Large intestine (tissue), 3 donors: Measurements from ENCODE around the gene NOL4L. TPM values are rescaled to one million over a fixed set of nuclear protein-coding genes. Genes with fewer than 3 reads are reported as not detected.

Experiments used
- DNase-seq, 2 donors: peaks; one replicate each; pipeline versions ENCODE4 v3.0.0 to v3.0.0-alpha.2; 2013
- H3K27ac ChIP-seq: one replicate; pipeline ENCODE4 v1.5.1; 2013; ENCODE audit warnings: low read length
- H3K27me3 ChIP-seq: 2 replicates; pipeline ENCODE4 v1.6.1; 2013; ENCODE audit warnings: low read length; ENCODE audit not compliant: control insufficient read depth, insufficient read depth
- H3K36me3 ChIP-seq: 2 replicates; pipeline ENCODE4 v1.6.1; 2013; ENCODE audit warnings: low read length; ENCODE audit not compliant: control insufficient read depth, insufficient read depth
- H3K4me1 ChIP-seq: one replicate; pipeline ENCODE4 v1.6.1; 2013; ENCODE audit warnings: low read length; ENCODE audit not compliant: control insufficient read depth, insufficient read depth
- H3K4me3 ChIP-seq: one replicate; pipeline ENCODE4 v1.5.1; 2013; ENCODE audit warnings: low read length
- H3K9me3 ChIP-seq: one replicate; pipeline ENCODE4 v1.6.1; 2013; ENCODE audit warnings: mild to moderate bottlenecking, low read depth, low read length, moderate library complexity; ENCODE audit not compliant: control insufficient read depth
- WGBS: methylation state at CpG from one replicate; pipeline ENCODE4 v1.1.5; 2013; ENCODE audit warnings: low lambda C conversion rate; ENCODE audit not compliant: insufficient coverage; 5-methylcytosine and 5-hydroxymethylcytosine counted together
- polyA plus RNA-seq: library from polyadenylated mRNA; unstranded; fragments of 120-200 nt; gene quantifications from one replicate; pipeline ENCODE4 v1.2.1, GENCODE V29; 2013

NOL4L gene
- polyA plus RNA-seq, 1 donor, result 81.7 TPM

- Histone ChIP-seq H3K27me3 (no peaks in the 10 kb centered on the region), H3K4me1 (peaks cover 5% of the 10 kb centered on the region), H3K4me3 (no peak overlapping the region), H3K27ac (no peak overlapping the region), H3K9me3 (no peaks in the 10 kb centered on the region), H3K36me3 (no peaks in the 10 kb centered on the region)
- WGBS, result 95% methylated on average over 3 of the region's 3 CpGs
- DNase-seq, result no peak
These were observed 28.3 kb upstream of the NOL4L start for GRCh38 chr20:32613192-32614053.

- Histone ChIP-seq H3K36me3 (no peaks in the 10 kb centered on the region), H3K4me1 (peaks cover 5% of the 10 kb centered on the region), H3K27ac (no peak overlapping the region), H3K4me3 (no peak overlapping the region), H3K9me3 (no peaks in the 10 kb centered on the region), H3K27me3 (no peaks in the 10 kb centered on the region)
- DNase-seq, result no peak
- WGBS, result no CpG with 5 or more reads among the region's 3 CpGs
These were observed 27.4 kb upstream of the NOL4L start for GRCh38 chr20:32612351-32613191.

- Histone ChIP-seq H3K27me3 (no peaks in the 10 kb centered on the region), H3K27ac (no peak overlapping the region), H3K4me3 (no peak overlapping the region), H3K9me3 (no peaks in the 10 kb centered on the region), H3K36me3 (no peaks in the 10 kb centered on the region), H3K4me1 (peaks cover 5% of the 10 kb centered on the region)
- WGBS, result no CpG with 5 or more reads among the region's 6 CpGs
- DNase-seq, result no peak
These were observed 26.7 kb upstream of the NOL4L start for GRCh38 chr20:32611868-32612267.

GRCh38 chr20:32611286-32611685 lies 26.2 kb upstream of the NOL4L start:
- H3K27me3 ChIP-seq, result no peaks in the 10 kb centered on the region
- no peak overlapping the region for H3K27ac ChIP-seq
- H3K36me3 ChIP-seq, result no peaks in the 10 kb centered on the region
- no peaks in the 10 kb centered on the region for H3K9me3 ChIP-seq
- WGBS, result no CpG with 5 or more reads among the region's 7 CpGs
- H3K4me3 ChIP-seq, result no peak overlapping the region
- peaks cover 5% of the 10 kb centered on the region for H3K4me1 ChIP-seq
- DNase-seq, result no peak

DNA sequence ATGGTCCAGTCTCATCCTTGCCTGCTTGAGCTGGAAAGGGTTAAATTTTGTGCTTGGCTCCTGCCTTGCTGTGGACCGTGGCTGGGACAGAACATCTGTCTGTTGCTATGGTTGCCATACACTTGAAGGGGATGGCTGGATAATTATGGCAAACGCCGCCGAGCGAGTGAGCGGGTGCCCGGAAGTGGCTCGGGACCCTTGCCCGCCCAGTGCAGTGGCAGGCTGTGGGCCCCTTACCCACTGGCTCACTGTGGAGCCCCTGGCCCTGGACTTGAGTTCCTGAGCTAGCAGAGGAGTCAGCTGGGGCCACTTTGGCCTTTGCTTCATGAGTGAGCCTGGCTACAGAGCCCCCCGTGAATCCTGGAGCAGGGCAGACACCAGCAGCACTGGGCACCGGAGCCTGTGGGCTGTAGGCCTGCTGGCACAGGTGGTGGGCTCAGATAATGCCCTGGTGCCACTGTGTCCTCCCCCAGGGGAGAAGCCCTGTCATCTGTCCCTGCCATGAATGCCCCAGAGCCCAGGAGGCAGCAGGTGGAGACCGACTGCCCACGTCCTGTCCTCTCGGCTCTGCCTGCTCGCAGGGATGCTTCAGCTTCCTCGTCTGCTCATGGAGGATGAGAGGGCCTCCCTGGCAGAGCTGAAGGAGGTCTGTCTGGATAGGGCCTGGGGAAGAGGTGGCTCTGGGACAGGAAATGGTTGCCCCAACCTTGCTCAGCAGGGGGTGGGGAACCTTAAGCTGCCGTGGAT lies 25.5 kb upstream of the NOL4L start:
- no peak overlapping the region for H3K4me3 ChIP-seq
- H3K4me1 ChIP-seq, result peaks cover 5% of the 10 kb centered on the region
- no CpG with 5 or more reads among the region's 17 CpGs for WGBS
- no peak overlapping the region for H3K27ac ChIP-seq
- peaks cover 4% of the 10 kb centered on the region for H3K27me3 ChIP-seq
- H3K36me3 ChIP-seq, result no peaks in the 10 kb centered on the region
- H3K9me3 ChIP-seq, result no peaks in the 10 kb centered on the region
- DNase-seq, result no peak

DNA sequence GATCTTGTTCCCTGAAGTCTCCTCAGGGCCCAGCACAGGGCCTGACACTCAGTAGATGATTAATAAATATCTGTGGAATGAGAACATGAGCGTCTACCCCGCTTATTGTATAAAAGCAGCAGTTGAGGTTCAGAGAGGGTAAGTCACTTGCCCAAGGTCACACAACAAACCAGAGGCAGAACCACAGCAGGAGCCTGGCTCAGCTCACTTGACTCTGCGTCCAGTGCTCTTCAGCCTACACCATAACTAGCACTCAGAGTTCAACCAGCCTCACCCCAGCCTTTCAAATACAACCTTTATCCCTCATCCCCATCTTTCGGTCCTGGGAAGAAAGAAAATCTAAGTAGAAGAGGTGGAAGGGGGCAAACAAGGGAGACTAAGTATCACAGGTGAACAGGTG lies 24.9 kb upstream of the NOL4L start:
- no CpG with 5 or more reads among the region's 4 CpGs for WGBS
- no peaks in the 10 kb centered on the region for H3K36me3 ChIP-seq
- no peak overlapping the region for H3K27ac ChIP-seq
- H3K9me3 ChIP-seq, result no peaks in the 10 kb centered on the region
- peaks cover 8% of the 10 kb centered on the region for H3K27me3 ChIP-seq
- no peak for DNase-seq
- no peak overlapping the region for H3K4me3 ChIP-seq
- H3K4me1 ChIP-seq, result peaks cover 5% of the 10 kb centered on the region

DNA sequence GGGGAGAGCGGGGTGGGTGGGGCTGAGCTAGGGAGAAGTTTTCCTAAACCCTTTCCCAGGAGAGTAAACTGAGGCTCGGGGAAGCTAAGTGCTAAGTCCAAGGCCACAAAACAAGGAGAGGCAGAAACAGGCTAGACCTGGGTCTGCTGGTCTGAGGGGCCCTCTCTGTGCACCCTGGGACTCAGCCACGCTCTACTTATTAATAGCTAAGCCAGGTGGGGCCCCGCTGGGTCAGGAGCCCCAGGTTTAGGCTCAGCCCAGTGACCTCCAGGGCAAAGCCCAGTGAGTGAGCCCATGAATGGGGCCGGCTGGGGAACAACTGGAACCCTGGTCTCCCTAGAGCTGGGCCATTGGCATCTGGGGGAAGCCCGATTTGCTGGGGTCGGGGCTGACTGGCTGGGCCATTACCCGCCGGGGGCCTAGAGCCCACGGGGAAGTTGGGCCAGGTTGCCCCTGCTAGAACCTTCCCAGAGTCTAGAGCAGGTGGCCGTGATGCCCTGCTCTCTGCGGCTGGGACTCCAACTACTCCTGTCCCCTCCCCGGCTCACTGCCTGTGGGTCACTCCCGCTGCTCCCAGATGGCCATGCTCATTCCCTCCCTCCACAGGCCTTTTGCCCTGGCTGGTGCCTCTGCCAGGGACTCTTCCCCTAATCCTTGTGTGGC lies 24.1 kb upstream of the NOL4L start:
- H3K9me3 ChIP-seq, result no peaks in the 10 kb centered on the region
- no peaks in the 10 kb centered on the region for H3K36me3 ChIP-seq
- H3K27me3 ChIP-seq, result peaks cover 8% of the 10 kb centered on the region
- peak in 1 of 2 donors; percentile 52 for DNase-seq
- H3K4me3 ChIP-seq, result no peak overlapping the region
- H3K4me1 ChIP-seq, result peaks cover 5% of the 10 kb centered on the region
- H3K27ac ChIP-seq, result no peak overlapping the region
- no CpG with 5 or more reads among the region's 14 CpGs for WGBS

GRCh38 chr20:32608664-32609015 lies 23.5 kb upstream of the NOL4L start:
- Histone ChIP-seq H3K27ac (no peak overlapping the region), H3K9me3 (no peaks in the 10 kb centered on the region), H3K4me3 (no peak overlapping the region), H3K36me3 (no peaks in the 10 kb centered on the region), H3K27me3 (peaks cover 8% of the 10 kb centered on the region), H3K4me1 (peaks cover 5% of the 10 kb centered on the region)
- DNase-seq, result no peak
- 85% methylated on average over 3 of the region's 5 CpGs for WGBS

GRCh38 chr20:32607727-32608663 lies 22.9 kb upstream of the NOL4L start:
- Histone ChIP-seq H3K27me3 (peaks cover 8% of the 10 kb centered on the region), H3K36me3 (no peaks in the 10 kb centered on the region), H3K9me3 (no peaks in the 10 kb centered on the region), H3K4me3 (no peak overlapping the region), H3K27ac (no peak overlapping the region), H3K4me1 (peaks cover 5% of the 10 kb centered on the region)
- no CpG with 5 or more reads among the region's 22 CpGs for WGBS
- no peak for DNase-seq
